Activated naive CD8-positive, alpha-beta T cell treated with anti-CD3 and anti-CD28 coated beads, Interleukin-2, amount 50 U/mL, for 16 hours (primary cell): ENCODE measurements around the gene EFCC1.

Source experiments
- DNase-seq: peaks from one replicate; pipeline ENCODE4 v3.0.0-alpha.2; 2020; ENCODE audit warnings: low read depth, low spot score

EFCC1 gene

GRCh38 chr3:128994581-128995546 lies 6.2 kb upstream of the EFCC1 start:
- DNase-seq = no peak

GRCh38 chr3:128995737-128996136 lies 5.4 kb upstream of the EFCC1 start:
- DNase-seq = no peak

GRCh38 chr3:128996200-128996599 lies 4.9 kb upstream of the EFCC1 start:
- DNase-seq = no peak

GRCh38 chr3:128996726-128997125 lies 4.4 kb upstream of the EFCC1 start:
- no peak for DNase-seq

GRCh38 chr3:128997486-128998133 lies 3.5 kb upstream of the EFCC1 start:
- no peak for DNase-seq

- DNase-seq = no peak
Measured at GRCh38 chr3:128998561-128998960, 2.5 kb upstream of the EFCC1 start.

GRCh38 chr3:128999102-128999501 lies 2.0 kb upstream of the EFCC1 start:
- DNase-seq = no peak

GRCh38 chr3:129000742-129001100 lies 383 bp upstream of the EFCC1 start:
- no peak for DNase-seq

GRCh38 chr3:129001806-129002572 lies 885 bp downstream of the EFCC1 start:
- DNase-seq = no peak

- DNase-seq = no peak
Measured at GRCh38 chr3:129002573-129003569, 1.8 kb downstream of the EFCC1 start.

GRCh38 chr3:129003578-129004112 lies 2.5 kb downstream of the EFCC1 start:
- DNase-seq = no peak

- no peak for DNase-seq
Measured at GRCh38 chr3:129004639-129005295, 3.7 kb downstream of the EFCC1 start.

GRCh38 chr3:129005526-129006303 lies 4.6 kb downstream of the EFCC1 start:
- DNase-seq = no peak

- no peak for DNase-seq
Measured at GRCh38 chr3:129006864-129007263, 5.8 kb downstream of the EFCC1 start.

GRCh38 chr3:129007792-129008191 lies 6.7 kb downstream of the EFCC1 start:
- DNase-seq = no peak

- DNase-seq = no peak
Measured at GRCh38 chr3:129009266-129009665, 8.2 kb downstream of the EFCC1 start.

GRCh38 chr3:129010310-129010956 lies 9.3 kb downstream of the EFCC1 start:
- no peak for DNase-seq

- no peak for DNase-seq
Measured at GRCh38 chr3:129013491-129013891, 12.4 kb downstream of the EFCC1 start.

- no peak for DNase-seq
Measured at GRCh38 chr3:129014148-129014547, 13.0 kb downstream of the EFCC1 start.
